ENCODE results near the gene PRUNE2. TPM values are rescaled to one million over a fixed set of nuclear protein-coding genes. Genes with fewer than 3 reads are reported as not detected.
A peak's percentile ranks its signal among the peaks of the same experiment; 100 is the strongest.

The PRUNE2 gene
- total RNA-seq, 1 donor from 2014 or later = 55.3 TPM

DNA sequence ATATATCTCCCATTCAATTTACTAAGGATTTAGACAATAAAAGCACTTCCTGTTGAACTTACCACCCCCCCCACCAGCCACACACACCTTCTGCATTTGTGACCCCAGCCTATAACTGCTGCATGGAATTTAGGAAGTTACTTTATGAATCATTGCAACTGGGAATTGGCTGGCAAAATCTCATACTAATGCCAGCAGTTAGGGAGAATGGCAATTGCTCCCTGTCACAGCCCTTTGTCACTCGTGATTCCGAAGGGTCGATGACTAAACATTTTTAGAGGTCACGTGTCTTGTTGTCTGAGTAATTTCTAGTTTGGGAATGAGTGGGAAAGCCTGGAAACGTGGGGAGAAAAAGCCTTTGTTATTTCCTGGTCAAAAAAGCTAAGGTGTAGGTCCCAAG lies 188.3 kb downstream of the PRUNE2 start:
- DNase-seq (ENCODE audit: low spot score) = no peak
- ATAC-seq = no peak
- intact Hi-C loops (cut with DNase I) = no loop called here

DNA sequence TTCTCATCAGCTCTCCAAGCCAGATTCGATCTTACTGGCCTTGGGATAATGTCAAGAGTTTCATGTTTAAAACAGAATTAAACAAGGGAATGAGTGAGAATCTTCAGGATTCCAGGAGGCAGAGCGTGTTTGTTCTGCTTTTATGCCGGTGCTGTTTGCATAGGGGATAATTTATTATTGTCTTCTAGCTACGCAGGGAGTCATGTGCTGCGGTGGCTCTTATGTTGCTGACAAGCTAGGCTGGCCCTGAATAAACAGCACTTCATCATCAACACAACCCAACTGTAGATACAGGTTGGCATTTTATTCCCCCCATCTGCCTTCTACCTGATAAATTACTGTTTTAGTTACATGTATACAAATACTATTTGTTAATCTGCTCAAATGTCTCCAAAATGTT lies 188.7 kb downstream of the PRUNE2 start:
- no peak for DNase-seq (ENCODE audit: low spot score)
- ATAC-seq = no peak
- intact Hi-C loops (cut with DNase I) = no loop called here

- no peak for ATAC-seq
Observed at GRCh38 chr9:76716085-76716672, 189.7 kb downstream of the PRUNE2 start.

GRCh38 chr9:76713381-76713780 lies 192.5 kb downstream of the PRUNE2 start:
- ATAC-seq (no peak), DNase-seq (ENCODE audit: low spot score) (no peak)
- intact Hi-C loops (cut with DNase I) = no loop called here

More at GRCh38 chr9:76716085-76716672, 189.7 kb downstream of the PRUNE2 start:
- intact Hi-C loops (cut with DNase I) = no loop called here
- DNase-seq (ENCODE audit: low spot score) = no peak

GRCh38 chr9:76709020-76709419 lies 196.9 kb downstream of the PRUNE2 start:
- no peak for ATAC-seq
- intact Hi-C loops (cut with DNase I) = loop anchor here (10.0 kb wide), 1 partner anchor 264 kb away; no protein-coding TSS in a partner anchor

GRCh38 chr9:76707510-76707909 lies 198.4 kb downstream of the PRUNE2 start:
- intact Hi-C loops (cut with DNase I) = loop anchor here (10.0 kb wide), 1 partner anchor 263 kb away; no protein-coding TSS in a partner anchor
- no peak for ATAC-seq
- DNase-seq (ENCODE audit: low spot score) = no peak

More at GRCh38 chr9:76709020-76709419, 196.9 kb downstream of the PRUNE2 start:
- DNase-seq (ENCODE audit: low spot score) = no peak

GRCh38 chr9:76704593-76705204 lies 201.2 kb downstream of the PRUNE2 start:
- DNase-seq (ENCODE audit: low spot score) (no peak), ATAC-seq (peak; percentile 71)
- intact Hi-C loops (cut with DNase I) = loop anchor here (10.0 kb wide), 1 partner anchor 260 kb away; no protein-coding TSS in a partner anchor

DNA sequence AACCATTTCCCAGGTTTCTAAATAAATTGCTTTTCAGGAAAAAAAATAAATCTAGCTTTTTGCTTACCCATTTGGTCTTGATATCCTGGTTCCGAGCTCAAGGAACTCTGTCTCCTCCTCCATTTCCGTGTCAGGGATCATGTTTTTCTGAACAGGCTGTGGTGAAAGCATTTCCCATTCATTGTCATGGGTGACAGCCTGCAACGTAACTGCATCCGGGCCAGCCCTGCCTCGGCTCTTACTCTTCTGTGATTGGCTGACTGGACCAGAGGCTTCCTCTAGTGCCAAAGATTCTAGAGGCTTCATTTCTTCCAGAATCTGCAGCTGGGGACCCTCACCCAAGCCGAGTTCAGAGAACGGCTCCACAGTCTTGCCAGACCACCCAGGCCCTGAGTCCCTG lies 202.6 kb downstream of the PRUNE2 start:
- intact Hi-C loops (cut with DNase I) = loop anchor here (10.0 kb wide), 1 partner anchor 258 kb away; no protein-coding TSS in a partner anchor
- ATAC-seq = no peak

DNA sequence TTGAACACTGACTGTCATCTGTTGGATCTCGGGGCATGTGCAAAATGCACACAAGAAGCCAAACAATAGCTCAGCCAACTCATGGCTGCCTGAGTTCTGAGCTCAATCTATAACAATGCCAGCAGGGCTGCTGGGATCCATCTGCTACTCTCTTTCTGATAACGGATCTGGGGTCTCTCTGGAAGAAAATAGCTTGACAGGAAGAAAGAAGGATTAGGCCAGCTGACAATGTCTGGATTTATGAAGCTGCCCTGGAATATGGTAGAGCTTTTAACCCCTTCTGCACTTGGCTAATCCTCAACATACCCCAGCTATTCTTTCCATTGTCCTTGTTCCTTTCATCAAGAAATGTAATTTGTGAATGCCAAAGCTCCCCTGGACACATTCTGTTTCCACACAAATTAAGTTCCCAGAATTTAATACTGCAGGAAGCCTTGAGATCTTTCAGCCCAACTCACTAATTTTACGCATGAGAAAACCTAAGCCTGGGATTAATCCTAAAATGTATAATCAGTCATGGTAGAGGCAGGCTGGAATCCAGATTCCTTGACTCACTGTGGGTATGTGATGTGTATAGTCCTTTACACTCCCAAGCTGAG lies 204.4 kb downstream of the PRUNE2 start:
- ATAC-seq (no peak), DNase-seq (ENCODE audit: low spot score) (no peak)
- intact Hi-C loops (cut with DNase I) = loop anchor here (10.0 kb wide), 1 partner anchor 257 kb away; no protein-coding TSS in a partner anchor

More for the DNA sequence above, 202.6 kb downstream of the PRUNE2 start:
- DNase-seq (ENCODE audit: low spot score) = no peak

DNA sequence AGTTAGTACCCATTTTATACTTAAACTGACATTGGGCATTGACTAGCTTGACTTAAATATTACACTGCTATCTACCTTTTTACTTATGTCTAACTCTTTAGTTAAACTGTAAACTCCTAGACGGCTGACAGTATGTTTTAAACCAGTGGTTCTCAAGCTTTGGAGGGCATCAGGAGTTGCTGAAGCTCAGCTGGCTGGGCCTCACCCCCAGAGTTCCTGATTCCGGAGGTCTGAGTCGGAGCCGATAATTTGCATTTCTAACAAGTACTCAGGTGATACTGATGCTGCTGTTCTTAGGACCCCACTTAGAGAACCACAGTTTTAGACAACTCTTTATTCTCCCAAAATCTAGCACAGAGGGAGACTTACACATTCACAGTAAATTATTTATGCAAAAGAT lies 205.0 kb downstream of the PRUNE2 start:
- ATAC-seq (no peak), DNase-seq (ENCODE audit: low spot score) (no peak)
- intact Hi-C loops (cut with DNase I) = loop anchor here (10.0 kb wide), 1 partner anchor 256 kb away; no protein-coding TSS in a partner anchor

DNA sequence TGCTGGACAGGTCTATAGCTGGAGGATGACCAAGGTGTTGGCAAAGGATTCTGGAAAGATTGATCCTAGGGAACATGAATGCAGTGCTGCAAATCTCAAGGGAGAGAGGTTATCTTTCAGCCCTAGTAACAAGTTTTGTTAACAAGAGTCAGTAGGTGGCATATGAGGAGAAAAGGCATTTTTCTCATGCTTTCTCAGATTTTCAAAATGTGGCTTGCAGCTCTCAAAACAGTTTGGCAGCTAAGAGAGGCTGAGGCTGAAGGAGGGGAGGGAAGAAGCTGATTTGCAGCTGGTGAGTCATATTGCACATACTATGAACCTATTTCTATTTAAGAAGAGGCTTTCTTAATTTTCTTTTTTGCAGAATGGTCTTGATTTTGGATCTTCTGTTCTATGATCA lies 205.9 kb downstream of the PRUNE2 start:
- ATAC-seq = no peak
- intact Hi-C loops (cut with DNase I) = loop anchor here (10.0 kb wide), 1 partner anchor 255 kb away; no protein-coding TSS in a partner anchor
- no peak for DNase-seq (ENCODE audit: low spot score)

- ATAC-seq (no peak), DNase-seq (ENCODE audit: low spot score) (no peak)
- intact Hi-C loops (cut with DNase I) = no loop called here
Observed at GRCh38 chr9:76697554-76697953, 208.4 kb downstream of the PRUNE2 start.

DNA sequence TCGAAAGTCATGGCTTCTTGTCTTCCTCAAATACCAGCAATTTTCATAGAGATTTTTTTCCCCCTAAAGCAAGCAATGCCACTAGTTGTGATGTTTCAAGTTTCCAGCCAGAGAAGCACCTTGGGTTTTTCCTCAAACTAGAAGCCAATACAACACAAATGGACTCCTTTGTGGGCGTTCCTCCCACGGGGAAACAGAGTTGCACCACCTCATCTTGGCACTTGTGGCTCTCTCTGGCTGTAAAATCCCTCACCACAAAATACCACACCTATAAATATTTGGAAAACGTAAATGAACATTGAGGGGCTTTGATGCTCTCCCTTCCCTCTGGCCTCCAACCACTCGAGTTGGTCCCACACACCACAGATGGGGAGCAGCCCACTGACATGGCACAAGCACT lies 208.8 kb downstream of the PRUNE2 start:
- intact Hi-C loops (cut with DNase I) = no loop called here
- no peak for ATAC-seq
- DNase-seq (ENCODE audit: low spot score) = no peak

DNA sequence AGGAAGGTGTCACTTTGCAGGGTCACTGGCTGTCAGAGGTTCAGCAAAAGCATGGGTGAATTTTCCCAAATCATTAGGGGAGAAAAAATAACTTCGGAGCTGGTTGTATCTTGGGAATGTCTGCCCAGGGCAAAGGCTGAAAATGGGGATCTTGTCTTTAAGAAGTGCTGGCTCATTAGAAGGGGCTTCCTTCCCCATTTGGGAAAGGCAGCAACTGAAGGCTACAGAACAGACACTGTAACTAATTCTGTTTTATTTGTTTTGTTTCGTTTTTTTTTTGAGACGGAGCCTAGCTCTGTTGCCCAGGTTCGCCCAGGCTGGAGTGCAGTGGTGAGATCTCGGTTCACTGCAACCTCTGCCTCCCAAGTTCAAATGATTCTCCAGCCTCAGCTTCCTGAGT lies 212.0 kb downstream of the PRUNE2 start:
- ATAC-seq (no peak), DNase-seq (ENCODE audit: low spot score) (no peak)
- intact Hi-C loops (cut with DNase I) = no loop called here

- intact Hi-C loops (cut with DNase I) = no loop called here
- DNase-seq (ENCODE audit: low spot score) (no peak), ATAC-seq (no peak)
Observed at GRCh38 chr9:76692458-76693129, 213.3 kb downstream of the PRUNE2 start.

GRCh38 chr9:76691517-76692313 lies 214.2 kb downstream of the PRUNE2 start:
- intact Hi-C loops (cut with DNase I) = no loop called here
- no peak for DNase-seq (ENCODE audit: low spot score)
- no peak for ATAC-seq

DNA sequence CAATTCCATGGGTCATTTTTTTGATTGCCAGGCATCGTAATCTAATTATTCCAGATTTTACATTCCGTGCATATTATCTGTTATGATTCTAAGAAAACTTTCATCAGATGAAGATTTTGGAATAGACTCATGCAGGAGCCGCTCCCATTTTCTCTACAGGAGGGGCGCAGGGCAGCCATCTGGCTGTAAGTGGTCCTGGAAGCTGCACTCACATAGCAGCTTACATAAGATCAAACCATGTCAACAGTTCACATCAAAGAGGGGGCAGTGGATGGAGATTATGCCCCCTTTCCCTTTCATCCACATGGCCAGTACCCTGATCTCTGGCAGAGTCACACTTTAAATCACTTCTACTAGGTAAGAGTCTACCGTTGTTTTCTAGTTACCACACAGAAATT lies 214.9 kb downstream of the PRUNE2 start:
- DNase-seq (ENCODE audit: low spot score) (no peak), ATAC-seq (no peak)
- intact Hi-C loops (cut with DNase I) = no loop called here

DNA sequence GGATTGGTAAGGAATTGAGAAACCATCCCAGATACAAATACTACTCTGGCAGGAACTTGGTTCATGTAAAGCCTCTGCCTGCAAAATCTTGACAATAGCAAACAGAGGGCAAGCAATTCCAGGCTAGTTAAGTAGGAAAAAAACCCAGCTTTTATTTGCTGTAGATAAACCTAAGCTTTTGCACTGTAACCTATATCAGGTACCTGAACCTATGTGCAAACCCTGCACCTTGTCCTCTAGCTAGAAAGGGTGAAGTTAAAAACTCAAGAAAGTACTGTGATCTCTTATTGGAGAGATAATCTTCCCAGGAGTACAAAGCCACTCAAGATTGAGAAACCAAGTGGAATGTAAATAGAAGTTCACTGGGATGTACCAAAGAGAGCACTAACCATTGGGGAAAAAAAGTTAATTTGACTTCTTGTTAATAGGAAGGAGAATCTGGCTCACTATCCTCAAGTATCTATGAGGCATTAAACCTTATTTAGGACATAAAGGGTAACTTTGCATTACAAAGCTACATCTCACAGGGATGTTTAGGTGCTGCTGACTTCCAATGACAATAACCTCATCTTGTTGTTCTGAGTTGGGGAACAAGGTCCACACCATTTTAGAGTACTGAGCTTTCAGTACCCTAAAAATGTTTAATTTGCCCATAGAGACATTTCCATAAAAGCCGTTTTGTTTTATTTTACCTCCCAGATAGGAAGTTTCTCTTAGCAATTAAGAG lies 215.5 kb downstream of the PRUNE2 start:
- DNase-seq (ENCODE audit: low spot score) (no peak), ATAC-seq (no peak)
- intact Hi-C loops (cut with DNase I) = no loop called here

Data from sciatic nerve (tissue), 2 donors.